ENCODE data around the gene TRABD2B.

The TRABD2B gene

GRCh38 chr1:47906527-47907176, 90.5 kb downstream of the TRABD2B start:
- DNase-seq: no peak

- DNase-seq: no peak
Observed at GRCh38 chr1:47906009-47906432, 91.2 kb downstream of the TRABD2B start.

- DNase-seq: no peak
Observed at GRCh38 chr1:47903723-47904122, 93.5 kb downstream of the TRABD2B start.

GRCh38 chr1:47901001-47901575, 96.1 kb downstream of the TRABD2B start:
- DNase-seq: no peak

GRCh38 chr1:47898133-47898845, 98.9 kb downstream of the TRABD2B start:
- DNase-seq: no peak

GRCh38 chr1:47895279-47896125, 101.7 kb downstream of the TRABD2B start:
- no peak for DNase-seq

- peak; percentile 9 for DNase-seq
Observed at GRCh38 chr1:47894410-47895278, 102.5 kb downstream of the TRABD2B start.

- no peak for DNase-seq
Observed at GRCh38 chr1:47893412-47893811, 103.8 kb downstream of the TRABD2B start.

GRCh38 chr1:47890779-47891178, 106.4 kb downstream of the TRABD2B start:
- DNase-seq: no peak

- DNase-seq: no peak
Observed at GRCh38 chr1:47888294-47888629, 108.9 kb downstream of the TRABD2B start.

GRCh38 chr1:47887475-47888293, 109.5 kb downstream of the TRABD2B start:
- DNase-seq: no peak

- no peak for DNase-seq
Observed at GRCh38 chr1:47887060-47887459, 110.1 kb downstream of the TRABD2B start.

GRCh38 chr1:47886141-47886540, 111.0 kb downstream of the TRABD2B start:
- no peak for DNase-seq

- no peak for DNase-seq
Observed at GRCh38 chr1:47885062-47885830, 111.9 kb downstream of the TRABD2B start.

- no peak for DNase-seq
Observed at GRCh38 chr1:47883963-47884362, 113.2 kb downstream of the TRABD2B start.

GRCh38 chr1:47881505-47882442, 115.4 kb downstream of the TRABD2B start:
- no peak for DNase-seq

- DNase-seq: no peak
Observed at GRCh38 chr1:47876587-47876963, 120.6 kb downstream of the TRABD2B start.

- DNase-seq: no peak
Observed at GRCh38 chr1:47875831-47876586, 121.2 kb downstream of the TRABD2B start.

- DNase-seq: no peak
Observed at GRCh38 chr1:47875036-47875435, 122.1 kb downstream of the TRABD2B start.
